Activated CD4-positive, alpha-beta T cell treated with anti-CD3 and anti-CD28 coated beads, Interleukin-2, amount 10 ng/mL, durations not matched to agents 24 days and 14 days (primary cell): ENCODE data around the gene FLNC. TPM values are rescaled to one million over a fixed set of nuclear protein-coding genes. Genes with fewer than 3 reads are reported as not detected.

ENCODE experiments used
- DNase-seq: peaks from one replicate; pipeline ENCODE4 v3.0.0; 2022
- H3K27ac Mint-ChIP-seq: one replicate; pipeline ENCODE4 v1.8.0; 2022; ENCODE audit warnings: mild to moderate bottlenecking, mixed read lengths
- H3K27me3 Mint-ChIP-seq: one replicate; pipeline ENCODE4 v1.8.0; 2022; ENCODE audit warnings: mixed read lengths
- H3K36me3 Mint-ChIP-seq: one replicate; pipeline ENCODE4 v1.8.0; 2022; ENCODE audit warnings: low read depth, mild to moderate bottlenecking, mixed read lengths
- H3K4me1 Mint-ChIP-seq: one replicate; pipeline ENCODE4 v1.8.0; 2021; ENCODE audit warnings: mixed read lengths
- H3K4me3 Mint-ChIP-seq: one replicate; pipeline ENCODE4 v1.8.0; 2022; ENCODE audit warnings: mild to moderate bottlenecking, moderate library complexity, mixed read lengths
- H3K9me3 Mint-ChIP-seq: one replicate; pipeline ENCODE4 v1.8.0; 2021; ENCODE audit warnings: mixed read lengths
- intact Hi-C: fragments of 100-400 bp; cut with micrococcal nuclease; formaldehyde crosslinking; loops from one replicate; pipeline ENCODE4 v1.15.1; 2023
- total RNA-seq: library from RNA; stranded (reverse); gene quantifications from 2 replicates; pipeline ENCODE4 v1.2.3, GENCODE V29; 2022

The FLNC gene
- total RNA-seq, 1 donor from 2014 or later = 0.02 TPM

GRCh38 chr7:128874140-128875031, 44.2 kb downstream of the FLNC start:
- Mint-ChIP-seq H3K27ac (no peak overlapping the region), H3K9me3 (no peaks in the 10 kb centered on the region), H3K4me3 (no peak overlapping the region), H3K4me1 (peaks cover 12% of the 10 kb centered on the region), H3K27me3 (peaks cover 20% of the 10 kb centered on the region), H3K36me3 (no peaks in the 10 kb centered on the region)
- DNase-seq = no peak
- intact Hi-C loops = no loop called here

- Mint-ChIP-seq H3K4me3 (no peak overlapping the region), H3K4me1 (peaks cover 7% of the 10 kb centered on the region), H3K27me3 (peaks cover 16% of the 10 kb centered on the region), H3K36me3 (no peaks in the 10 kb centered on the region), H3K9me3 (no peaks in the 10 kb centered on the region), H3K27ac (no peak overlapping the region)
- intact Hi-C loops = no loop called here
- DNase-seq = no peak
These were observed 45.3 kb downstream of the FLNC start for GRCh38 chr7:128875523-128875948.

- intact Hi-C loops = no loop called here
- Mint-ChIP-seq H3K9me3 (no peaks in the 10 kb centered on the region), H3K27ac (no peak overlapping the region), H3K36me3 (no peaks in the 10 kb centered on the region), H3K4me3 (no peak overlapping the region), H3K4me1 (peaks cover 7% of the 10 kb centered on the region), H3K27me3 (peaks cover 10% of the 10 kb centered on the region)
- no peak for DNase-seq
These were observed 45.9 kb downstream of the FLNC start for GRCh38 chr7:128876127-128876526.

- peaks cover 6% of the 10 kb centered on the region for H3K27me3 Mint-ChIP-seq
- H3K27ac Mint-ChIP-seq = no peak overlapping the region
- H3K4me1 Mint-ChIP-seq = peaks cover 7% of the 10 kb centered on the region
- intact Hi-C loops = no loop called here
- no peak overlapping the region for H3K4me3 Mint-ChIP-seq
- H3K9me3 Mint-ChIP-seq = no peaks in the 10 kb centered on the region
- no peaks in the 10 kb centered on the region for H3K36me3 Mint-ChIP-seq
- no peak for DNase-seq
These were observed 46.4 kb downstream of the FLNC start for GRCh38 chr7:128876586-128876977.

- Mint-ChIP-seq H3K9me3 (no peaks in the 10 kb centered on the region), H3K4me3 (no peak overlapping the region), H3K27ac (no peak overlapping the region), H3K36me3 (no peaks in the 10 kb centered on the region), H3K27me3 (peaks cover under 1% of the 10 kb centered on the region), H3K4me1 (peaks cover 7% of the 10 kb centered on the region)
- intact Hi-C loops = no loop called here
- DNase-seq = no peak
These were observed 47.0 kb downstream of the FLNC start for GRCh38 chr7:128876978-128877755.

GRCh38 chr7:128877756-128878120, 47.5 kb downstream of the FLNC start:
- intact Hi-C loops = no loop called here
- no peak for DNase-seq
- H3K4me3 Mint-ChIP-seq = no peak overlapping the region
- no peaks in the 10 kb centered on the region for H3K36me3 Mint-ChIP-seq
- no peaks in the 10 kb centered on the region for H3K27me3 Mint-ChIP-seq
- H3K4me1 Mint-ChIP-seq = peaks cover 7% of the 10 kb centered on the region
- no peak overlapping the region for H3K27ac Mint-ChIP-seq
- no peaks in the 10 kb centered on the region for H3K9me3 Mint-ChIP-seq

- Mint-ChIP-seq H3K27me3 (no peaks in the 10 kb centered on the region), H3K4me1 (peaks cover 7% of the 10 kb centered on the region)
These were observed 48.3 kb downstream of the FLNC start for GRCh38 chr7:128878226-128879105.

GRCh38 chr7:128879461-128879938, 49.3 kb downstream of the FLNC start:
- Mint-ChIP-seq H3K9me3 (no peaks in the 10 kb centered on the region), H3K27ac (peak overlapping the region; percentile 11), H3K36me3 (no peaks in the 10 kb centered on the region), H3K4me3 (no peak overlapping the region), H3K4me1 (peaks cover 9% of the 10 kb centered on the region), H3K27me3 (no peaks in the 10 kb centered on the region)
- DNase-seq = no peak
- intact Hi-C loops = no loop called here

More at GRCh38 chr7:128878226-128879105, 48.3 kb downstream of the FLNC start:
- intact Hi-C loops = no loop called here
- H3K27ac Mint-ChIP-seq = no peak overlapping the region
- H3K36me3 Mint-ChIP-seq = no peaks in the 10 kb centered on the region
- no peaks in the 10 kb centered on the region for H3K9me3 Mint-ChIP-seq
- DNase-seq = no peak
- H3K4me3 Mint-ChIP-seq = no peak overlapping the region

- no peaks in the 10 kb centered on the region for H3K36me3 Mint-ChIP-seq
- intact Hi-C loops = loop anchor here (5.0 kb wide), 2 partner anchors 88 to 403 kb away; partner anchors contain the start of genes CCDC136 and METTL2B
- no peak overlapping the region for H3K27ac Mint-ChIP-seq
- H3K9me3 Mint-ChIP-seq = no peaks in the 10 kb centered on the region
- DNase-seq = no peak
- peaks cover 9% of the 10 kb centered on the region for H3K4me1 Mint-ChIP-seq
- H3K4me3 Mint-ChIP-seq = no peak overlapping the region
- no peaks in the 10 kb centered on the region for H3K27me3 Mint-ChIP-seq
These were observed 49.9 kb downstream of the FLNC start for GRCh38 chr7:128879939-128880746.

GRCh38 chr7:128880791-128881457, 50.7 kb downstream of the FLNC start:
- H3K27ac Mint-ChIP-seq = no peak overlapping the region
- H3K4me3 Mint-ChIP-seq = no peak overlapping the region
- DNase-seq = no peak
- no peaks in the 10 kb centered on the region for H3K36me3 Mint-ChIP-seq
- peaks cover 9% of the 10 kb centered on the region for H3K4me1 Mint-ChIP-seq
- H3K27me3 Mint-ChIP-seq = peaks cover 1% of the 10 kb centered on the region
- no peaks in the 10 kb centered on the region for H3K9me3 Mint-ChIP-seq
- intact Hi-C loops = loop anchor here (5.0 kb wide), 2 partner anchors 89 to 404 kb away; partner anchors contain the start of genes CCDC136 and METTL2B

GRCh38 chr7:128881458-128882125, 51.4 kb downstream of the FLNC start:
- no peak overlapping the region for H3K27ac Mint-ChIP-seq
- intact Hi-C loops = loop anchor here (2.0 to 5.0 kb wide), 4 partner anchors 89 to 404 kb away; partner anchors contain the start of genes CCDC136, GARIN1A and METTL2B
- peaks cover 1% of the 10 kb centered on the region for H3K27me3 Mint-ChIP-seq
- no peak for DNase-seq
- H3K4me3 Mint-ChIP-seq = no peak overlapping the region
- peaks cover 9% of the 10 kb centered on the region for H3K4me1 Mint-ChIP-seq
- no peaks in the 10 kb centered on the region for H3K9me3 Mint-ChIP-seq
- no peaks in the 10 kb centered on the region for H3K36me3 Mint-ChIP-seq

GRCh38 chr7:128882134-128882533, 51.9 kb downstream of the FLNC start:
- Mint-ChIP-seq H3K27ac (no peak overlapping the region), H3K9me3 (no peaks in the 10 kb centered on the region), H3K27me3 (peaks cover 1% of the 10 kb centered on the region), H3K36me3 (no peaks in the 10 kb centered on the region), H3K4me1 (peaks cover 9% of the 10 kb centered on the region), H3K4me3 (no peak overlapping the region)
- intact Hi-C loops = loop anchor here (2.0 to 5.0 kb wide), 4 partner anchors 90 to 405 kb away; partner anchors contain the start of genes CCDC136, GARIN1A and METTL2B
- DNase-seq = no peak
